Epithelial cell of esophagus (primary cell): ENCODE results near the gene AIG1.

Experiments
- DNase-seq: peaks from one replicate; pipeline ENCODE4 v3.0.0; 2010; ENCODE audit warnings: low read depth
- H3K4me3 ChIP-seq: 2 replicates; pipeline ENCODE4 v1.5.1; 2011; ENCODE audit warnings: mild to moderate bottlenecking, low read length, control low read depth
- CTCF ChIP-seq: IDR thresholded peaks from 2 replicates; pipeline ENCODE4 v1.5.1; 2011; ENCODE audit warnings: low read depth, mild to moderate bottlenecking, low read length, control low read depth, inconsistent platforms; ENCODE audit not compliant: insufficient read depth; ENCODE audit errors: missing control alignments

Gene AIG1

GRCh38 chr6:143279385-143279784 is 218.7 kb downstream of the AIG1 start:
- DNase-seq, result peak; percentile 45
- H3K4me3 ChIP-seq, result no peak overlapping the region
- TF ChIP-seq CTCF, result peak; percentile 33

GRCh38 chr6:143283887-143284645 is 223.4 kb downstream of the AIG1 start:
- no peak for DNase-seq
- TF ChIP-seq CTCF, result no peak
- H3K4me3 ChIP-seq, result no peak overlapping the region

GRCh38 chr6:143286251-143286795 is 225.6 kb downstream of the AIG1 start:
- H3K4me3 ChIP-seq, result no peak overlapping the region
- TF ChIP-seq CTCF, result no peak
- DNase-seq, result peak; percentile 87

GRCh38 chr6:143288923-143289322 is 228.2 kb downstream of the AIG1 start:
- no peak for DNase-seq
- no peak for TF ChIP-seq CTCF
- no peak overlapping the region for H3K4me3 ChIP-seq

- no peak for TF ChIP-seq CTCF
- no peak overlapping the region for H3K4me3 ChIP-seq
- DNase-seq, result no peak
These were observed 229.5 kb downstream of the AIG1 start for GRCh38 chr6:143290206-143290605.

GRCh38 chr6:143293523-143293922 is 232.8 kb downstream of the AIG1 start:
- no peak for DNase-seq
- TF ChIP-seq CTCF, result no peak
- H3K4me3 ChIP-seq, result no peak overlapping the region

GRCh38 chr6:143294265-143294860 is 233.7 kb downstream of the AIG1 start:
- no peak for DNase-seq
- H3K4me3 ChIP-seq, result no peak overlapping the region
- TF ChIP-seq CTCF, result no peak
